GM12872 (cell line): ENCODE results near the gene CD34.

Experiments
- TF ChIP-seq, protein P1 (sequence below): IDR thresholded peaks from 3 replicates; pipeline ENCODE4 v1.5.1; 2011; ENCODE audit warnings: low read depth, mild to moderate bottlenecking, low read length, moderate library complexity; ENCODE audit not compliant: insufficient read depth

CD34 gene

GRCh38 chr1:207856276-207857023, 54.5 kb downstream of the CD34 start:
- TF ChIP-seq, protein P1, sequence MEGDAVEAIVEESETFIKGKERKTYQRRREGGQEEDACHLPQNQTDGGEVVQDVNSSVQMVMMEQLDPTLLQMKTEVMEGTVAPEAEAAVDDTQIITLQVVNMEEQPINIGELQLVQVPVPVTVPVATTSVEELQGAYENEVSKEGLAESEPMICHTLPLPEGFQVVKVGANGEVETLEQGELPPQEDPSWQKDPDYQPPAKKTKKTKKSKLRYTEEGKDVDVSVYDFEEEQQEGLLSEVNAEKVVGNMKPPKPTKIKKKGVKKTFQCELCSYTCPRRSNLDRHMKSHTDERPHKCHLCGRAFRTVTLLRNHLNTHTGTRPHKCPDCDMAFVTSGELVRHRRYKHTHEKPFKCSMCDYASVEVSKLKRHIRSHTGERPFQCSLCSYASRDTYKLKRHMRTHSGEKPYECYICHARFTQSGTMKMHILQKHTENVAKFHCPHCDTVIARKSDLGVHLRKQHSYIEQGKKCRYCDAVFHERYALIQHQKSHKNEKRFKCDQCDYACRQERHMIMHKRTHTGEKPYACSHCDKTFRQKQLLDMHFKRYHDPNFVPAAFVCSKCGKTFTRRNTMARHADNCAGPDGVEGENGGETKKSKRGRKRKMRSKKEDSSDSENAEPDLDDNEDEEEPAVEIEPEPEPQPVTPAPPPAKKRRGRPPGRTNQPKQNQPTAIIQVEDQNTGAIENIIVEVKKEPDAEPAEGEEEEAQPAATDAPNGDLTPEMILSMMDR: no peak

GRCh38 chr1:207854001-207854400, 56.9 kb downstream of the CD34 start:
- TF ChIP-seq, protein P1: no peak

GRCh38 chr1:207853372-207853757, 57.6 kb downstream of the CD34 start:
- TF ChIP-seq, protein P1: no peak

DNA sequence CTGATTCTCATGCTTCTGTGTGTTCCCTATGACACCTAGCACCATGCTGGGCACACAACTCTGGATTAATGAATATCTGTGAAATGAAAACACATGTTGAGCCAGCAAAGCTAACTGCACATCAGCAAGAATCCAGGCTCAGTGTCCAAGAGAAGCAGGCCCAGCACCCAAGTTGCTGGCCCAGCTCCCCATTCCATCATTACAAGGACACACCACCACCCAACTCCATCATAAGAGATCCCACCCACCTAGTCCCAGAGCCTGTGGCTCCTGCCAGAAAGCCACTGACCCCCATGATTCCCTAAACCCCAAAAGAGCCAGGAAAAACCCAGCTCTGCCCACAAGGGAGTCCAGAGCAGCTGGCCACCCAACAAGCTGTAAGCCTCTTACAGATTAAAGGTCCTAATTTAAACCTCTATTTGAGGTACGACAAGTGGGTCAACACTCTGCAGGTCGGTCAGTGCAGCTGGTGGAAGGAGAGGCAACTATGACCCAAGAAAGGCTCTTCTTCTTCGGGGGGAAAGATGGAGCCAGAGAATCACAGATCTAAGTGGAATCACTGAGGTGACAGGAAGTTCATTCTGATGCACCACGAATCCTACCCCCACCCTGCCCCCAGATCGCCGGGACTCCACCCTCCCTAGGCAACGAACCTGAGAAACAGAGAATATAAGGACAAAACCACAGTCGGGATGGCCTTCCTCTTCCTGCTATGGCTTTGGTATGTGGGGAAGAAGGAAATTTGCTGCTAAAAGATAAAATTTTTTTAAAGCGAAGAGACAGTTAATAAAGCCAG, 58.2 kb downstream of the CD34 start:
- TF ChIP-seq, protein P1: no peak

DNA sequence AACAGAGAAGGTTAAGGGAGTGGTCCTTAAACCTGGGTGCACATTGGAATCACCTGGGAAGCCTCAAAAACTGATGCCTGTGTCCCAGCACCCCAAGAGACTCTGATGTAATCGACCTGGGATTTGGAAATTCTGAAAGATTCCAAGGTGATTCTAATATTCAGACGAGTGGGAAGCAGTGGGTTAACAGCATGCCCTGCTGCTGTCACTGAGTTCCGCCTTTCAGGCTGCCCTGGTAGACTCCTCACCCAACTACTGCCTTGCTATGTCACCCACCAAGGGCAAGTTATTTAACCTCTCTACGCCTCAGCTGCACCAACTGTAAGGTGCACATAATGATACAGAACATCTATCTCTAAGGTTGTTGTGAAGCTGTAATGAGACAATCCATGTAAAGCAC, 59.2 kb downstream of the CD34 start:
- TF ChIP-seq, protein P1: no peak

- TF ChIP-seq, protein P1: no peak
These were observed 60.1 kb downstream of the CD34 start for GRCh38 chr1:207850621-207851407.

DNA sequence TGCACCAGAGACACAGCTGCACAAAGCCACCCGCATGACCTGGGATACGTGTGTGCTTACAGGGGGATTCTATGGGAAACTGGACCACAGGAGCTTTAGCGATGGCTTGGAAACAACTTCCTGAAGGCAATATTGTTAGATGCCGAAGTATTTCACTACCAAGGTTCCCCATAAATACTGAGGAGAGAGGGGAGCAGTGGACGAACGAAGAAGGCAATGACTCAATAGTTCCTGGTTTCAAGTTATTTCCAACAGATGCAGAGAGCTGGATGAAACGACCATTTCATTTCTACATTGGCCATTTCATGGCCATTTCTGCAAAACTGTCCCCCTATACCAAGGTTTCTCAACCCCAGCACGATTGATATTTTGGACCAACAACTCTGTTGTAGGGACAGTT, 61.3 kb downstream of the CD34 start:
- TF ChIP-seq, protein P1: no peak
